WERI-Rb-1 (cell line): ENCODE measurements around the gene TNFRSF11A.

ENCODE experiments used
- DNase-seq: peaks from one replicate; pipeline ENCODE4 v3.0.0-alpha.2; 2020
- H3K27ac ChIP-seq: fragments of 250-450 bp; sonication (Bioruptor Pico); 2 replicates; pipeline ENCODE4 v1.5.1; 2020; ENCODE audit warnings: mild to moderate bottlenecking, moderate library complexity
- H3K27me3 ChIP-seq: fragments of 250-450 bp; sonication (Bioruptor Pico); 2 replicates; pipeline ENCODE4 v1.5.1; 2021; ENCODE audit warnings: mild to moderate bottlenecking, low read depth, moderate library complexity; ENCODE audit not compliant: insufficient read depth, severe bottlenecking
- H3K36me3 ChIP-seq: fragments of 250-450 bp; sonication (Bioruptor Pico); 2 replicates; pipeline ENCODE4 v1.5.1; 2020; ENCODE audit warnings: mild to moderate bottlenecking, moderate library complexity
- H3K4me3 ChIP-seq: 2 replicates; pipeline ENCODE4 v1.5.1; 2011; ENCODE audit warnings: low read depth, mild to moderate bottlenecking, control low read depth, low read length
- H3K9me3 ChIP-seq: fragments of 250-450 bp; sonication (Bioruptor Pico); 2 replicates; pipeline ENCODE4 v1.5.1; 2021; ENCODE audit warnings: mild to moderate bottlenecking, moderate library complexity; ENCODE audit not compliant: severe bottlenecking
- CTCF ChIP-seq: IDR thresholded peaks from 2 replicates; pipeline ENCODE4 v1.5.1; 2011; ENCODE audit warnings: low read depth, mild to moderate bottlenecking, control low read depth, inconsistent platforms, low read length

Gene TNFRSF11A

GRCh38 chr18:62396967-62397366, 71.9 kb downstream of the TNFRSF11A start:
- no peak overlapping the region for H3K4me3 ChIP-seq
- no peaks in the 10 kb centered on the region for H3K36me3 ChIP-seq
- DNase-seq, result no peak
- no peak for TF ChIP-seq CTCF
- H3K27me3 ChIP-seq, result no peaks in the 10 kb centered on the region
- no peak overlapping the region for H3K27ac ChIP-seq
- no peaks in the 10 kb centered on the region for H3K9me3 ChIP-seq

GRCh38 chr18:62398291-62398690, 73.2 kb downstream of the TNFRSF11A start:
- Histone ChIP-seq H3K4me3 (no peak overlapping the region), H3K27me3 (no peaks in the 10 kb centered on the region), H3K27ac (no peak overlapping the region), H3K36me3 (no peaks in the 10 kb centered on the region), H3K9me3 (no peaks in the 10 kb centered on the region)
- no peak for DNase-seq
- no peak for TF ChIP-seq CTCF

- Histone ChIP-seq H3K4me3 (no peak overlapping the region), H3K36me3 (no peaks in the 10 kb centered on the region), H3K9me3 (no peaks in the 10 kb centered on the region), H3K27ac (no peak overlapping the region), H3K27me3 (no peaks in the 10 kb centered on the region)
- no peak for TF ChIP-seq CTCF
- no peak for DNase-seq
Measured at GRCh38 chr18:62399276-62399675, 74.2 kb downstream of the TNFRSF11A start.

- H3K27me3 ChIP-seq, result no peaks in the 10 kb centered on the region
- H3K9me3 ChIP-seq, result no peaks in the 10 kb centered on the region
- H3K36me3 ChIP-seq, result no peaks in the 10 kb centered on the region
- TF ChIP-seq CTCF, result peak; percentile 68
- DNase-seq, result peak; percentile 47
- no peak overlapping the region for H3K4me3 ChIP-seq
- H3K27ac ChIP-seq, result no peak overlapping the region
Measured at GRCh38 chr18:62399781-62400308, 74.7 kb downstream of the TNFRSF11A start.

GRCh38 chr18:62400916-62401315, 75.8 kb downstream of the TNFRSF11A start:
- H3K36me3 ChIP-seq, result no peaks in the 10 kb centered on the region
- no peaks in the 10 kb centered on the region for H3K9me3 ChIP-seq
- no peak overlapping the region for H3K4me3 ChIP-seq
- H3K27ac ChIP-seq, result no peak overlapping the region
- no peak for DNase-seq
- H3K27me3 ChIP-seq, result no peaks in the 10 kb centered on the region
- no peak for TF ChIP-seq CTCF

GRCh38 chr18:62402342-62402948, 77.3 kb downstream of the TNFRSF11A start:
- TF ChIP-seq CTCF, result no peak
- Histone ChIP-seq H3K9me3 (no peaks in the 10 kb centered on the region), H3K27ac (no peak overlapping the region), H3K27me3 (no peaks in the 10 kb centered on the region), H3K36me3 (no peaks in the 10 kb centered on the region), H3K4me3 (no peak overlapping the region)
- no peak for DNase-seq
